ENCODE results near the gene ZSWIM4. TPM values are rescaled to one million over a fixed set of nuclear protein-coding genes. Genes with fewer than 3 reads are reported as not detected.

Gene ZSWIM4
- total RNA-seq, 1 donor, result 6.7 TPM

- no peak for DNase-seq (ENCODE audit: low read depth)
- H3K4me3 ChIP-seq (ENCODE audit: low read depth, low read length), result no peak overlapping the region
- no peak for TF ChIP-seq CTCF (IDR thresholded peaks at IDR 0.05; ENCODE audit: insufficient read depth, low read length)
Observed at GRCh38 chr19:13808856-13809255, 13.6 kb downstream of the ZSWIM4 start.

- H3K4me3 ChIP-seq (ENCODE audit: low read depth, low read length), result no peak overlapping the region
- DNase-seq (ENCODE audit: low read depth), result no peak
- no peak for TF ChIP-seq CTCF (IDR thresholded peaks at IDR 0.05; ENCODE audit: insufficient read depth, low read length)
Observed at GRCh38 chr19:13812544-13812943, 17.3 kb downstream of the ZSWIM4 start.

GRCh38 chr19:13813147-13813546 is 17.9 kb downstream of the ZSWIM4 start:
- no peak for TF ChIP-seq CTCF (IDR thresholded peaks at IDR 0.05; ENCODE audit: insufficient read depth, low read length)
- no peak for DNase-seq (ENCODE audit: low read depth)
- no peak overlapping the region for H3K4me3 ChIP-seq (ENCODE audit: low read depth, low read length)

GRCh38 chr19:13814550-13814949 is 19.3 kb downstream of the ZSWIM4 start:
- no peak for TF ChIP-seq CTCF (IDR thresholded peaks at IDR 0.05; ENCODE audit: insufficient read depth, low read length)
- no peak overlapping the region for H3K4me3 ChIP-seq (ENCODE audit: low read depth, low read length)
- DNase-seq (ENCODE audit: low read depth), result no peak

GRCh38 chr19:13817018-13817614 is 21.9 kb downstream of the ZSWIM4 start:
- DNase-seq (ENCODE audit: low read depth), result no peak
- H3K4me3 ChIP-seq (ENCODE audit: low read depth, low read length), result no peak overlapping the region
- no peak for TF ChIP-seq CTCF (IDR thresholded peaks at IDR 0.05; ENCODE audit: insufficient read depth, low read length)

- no peak overlapping the region for H3K4me3 ChIP-seq (ENCODE audit: low read depth, low read length)
- no peak for TF ChIP-seq CTCF (IDR thresholded peaks at IDR 0.05; ENCODE audit: insufficient read depth, low read length)
- no peak for DNase-seq (ENCODE audit: low read depth)
Observed at GRCh38 chr19:13817615-13818371, 22.6 kb downstream of the ZSWIM4 start.

All from fibroblast of the aortic adventitia (primary cell).